ENCODE results near the gene ADAMTS12.
A peak's percentile ranks its signal among the peaks of the same experiment; 100 is the strongest.
"Not testable (repeated sequence)": the region's sequence is repeated elsewhere in the genome, so short reads cannot be mapped to it uniquely, and the experiment has no call there.

ADAMTS12 gene

GRCh38 chr5:33901156-33901555 is 9.4 kb upstream of the ADAMTS12 start:
- no peak for DNase-seq

GRCh38 chr5:33894566-33894965 is 2.8 kb upstream of the ADAMTS12 start:
- no peak for DNase-seq

DNA sequence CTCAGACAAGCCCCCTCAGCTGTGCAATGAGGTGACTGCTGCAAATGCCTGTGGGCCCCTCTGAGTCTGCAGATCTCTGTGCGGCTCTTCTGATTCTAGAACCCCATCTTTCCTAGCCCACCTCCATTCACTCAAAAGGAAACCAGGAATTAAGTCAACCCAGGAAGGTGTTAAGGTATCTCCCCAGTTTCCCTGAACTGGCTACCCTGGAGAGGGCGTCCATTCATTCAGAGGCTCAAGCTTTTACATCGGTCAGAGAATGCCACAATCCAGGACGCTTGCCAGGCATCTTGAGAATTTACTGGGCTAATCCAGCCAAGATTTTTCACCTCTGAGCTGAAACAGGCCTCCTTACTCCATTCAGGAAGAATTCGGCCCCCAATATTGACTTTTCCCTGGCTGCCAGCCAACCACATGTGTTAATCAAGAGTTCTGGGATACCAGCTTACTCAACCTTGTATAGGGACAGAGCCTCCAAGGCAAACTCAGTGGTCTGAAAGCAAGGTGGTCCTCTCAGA is 889 bp upstream of the ADAMTS12 start:
- DNase-seq: no peak

DNA sequence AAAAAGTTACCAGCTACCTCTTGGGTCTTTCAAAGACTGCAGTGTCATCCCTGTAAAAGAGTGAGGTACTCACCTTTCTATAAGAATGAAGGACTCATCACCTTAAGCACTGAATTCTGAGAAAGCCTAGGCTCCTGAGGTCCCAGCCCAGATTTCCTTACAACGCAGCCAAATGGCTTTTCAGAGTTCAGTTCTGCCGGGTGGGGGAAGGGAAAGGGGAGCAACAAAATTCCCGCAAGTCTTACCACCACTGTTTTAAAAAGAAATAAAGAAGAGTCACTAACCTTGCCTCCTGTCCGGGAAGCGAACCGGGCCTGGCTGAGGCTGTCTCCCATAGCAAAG is 373 bp downstream of the ADAMTS12 start:
- no peak for DNase-seq

DNA sequence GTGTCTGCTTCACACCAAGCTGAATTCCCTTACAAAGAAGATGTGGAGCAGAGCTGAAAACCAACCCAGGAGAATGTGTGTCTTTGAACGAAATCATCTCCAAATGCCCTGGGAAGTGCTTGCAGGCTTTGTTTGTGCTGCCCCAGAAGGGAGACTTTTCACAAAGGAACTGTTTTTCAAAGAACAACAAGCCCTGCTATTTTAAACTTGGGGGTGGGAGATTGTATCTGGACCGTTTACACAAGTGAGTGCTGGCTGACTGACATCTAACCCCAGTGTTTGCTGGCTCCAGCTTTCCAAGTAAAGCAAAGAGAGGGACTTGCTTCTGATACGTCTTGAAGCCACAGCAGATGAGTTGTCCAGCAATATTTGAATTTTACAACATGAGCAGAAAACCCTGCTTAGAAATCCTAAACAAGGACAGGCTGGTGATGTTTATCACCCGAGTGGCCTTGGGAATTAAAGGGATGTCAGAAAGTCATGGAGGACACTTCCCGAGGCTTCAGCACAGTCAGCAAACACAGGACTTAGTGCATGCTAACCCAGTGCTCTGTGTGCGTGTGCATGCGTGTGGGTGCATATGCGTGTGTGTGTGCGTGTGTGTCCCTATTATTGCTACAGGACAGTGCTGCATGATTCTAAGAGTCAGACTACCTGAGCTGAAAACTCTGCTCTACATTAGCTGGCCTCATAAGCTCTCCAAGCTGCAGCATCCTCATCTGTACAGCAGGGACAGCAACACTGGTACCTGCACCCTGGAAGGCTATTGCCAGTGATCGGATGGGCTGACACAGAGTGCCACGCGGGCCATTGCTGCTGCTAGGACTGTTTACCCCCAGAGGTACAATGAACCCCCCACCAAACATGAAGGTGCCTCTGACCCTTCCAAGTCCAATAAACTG is 1.4 kb downstream of the ADAMTS12 start:
- DNase-seq: no peak

DNA sequence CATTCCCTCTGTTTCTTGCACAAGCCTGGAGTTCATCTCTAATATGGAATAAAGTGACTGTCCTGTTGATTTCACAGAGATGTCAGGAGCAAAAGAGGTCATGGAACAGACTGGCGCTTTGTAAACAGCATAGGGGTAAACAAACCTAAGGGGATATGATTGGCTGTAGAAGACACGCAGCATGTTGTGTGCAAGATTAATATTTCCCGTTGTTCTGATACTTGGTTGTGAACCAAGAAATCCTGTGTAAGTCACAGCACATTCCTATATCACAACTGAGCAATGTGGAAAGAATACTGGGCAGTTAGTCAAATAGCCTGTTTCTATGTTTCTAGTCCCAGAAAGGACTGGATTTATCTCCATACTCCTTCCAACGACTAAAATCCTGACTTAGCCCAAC is 3.2 kb downstream of the ADAMTS12 start:
- no peak for DNase-seq

GRCh38 chr5:33887268-33887667 is 4.5 kb downstream of the ADAMTS12 start:
- no peak for DNase-seq

DNA sequence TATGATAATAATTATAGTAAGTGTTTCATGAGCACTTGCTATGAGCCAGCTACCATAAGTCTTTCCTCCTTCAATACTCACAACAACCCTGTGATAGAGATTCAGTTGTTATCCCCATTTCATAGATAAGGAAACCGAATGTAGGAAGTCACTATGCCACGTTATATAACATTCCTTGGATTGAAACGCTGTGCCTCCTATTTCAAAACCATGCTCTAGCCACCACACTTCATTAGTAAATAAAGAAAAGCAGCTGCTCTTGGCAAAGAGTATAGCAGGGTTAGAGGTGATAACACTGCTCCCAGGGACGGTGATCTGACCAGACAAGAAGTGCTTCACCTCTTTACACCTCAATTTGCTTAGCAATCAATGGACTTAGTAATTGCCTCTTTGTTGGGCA is 5.5 kb downstream of the ADAMTS12 start:
- no peak for DNase-seq

DNA sequence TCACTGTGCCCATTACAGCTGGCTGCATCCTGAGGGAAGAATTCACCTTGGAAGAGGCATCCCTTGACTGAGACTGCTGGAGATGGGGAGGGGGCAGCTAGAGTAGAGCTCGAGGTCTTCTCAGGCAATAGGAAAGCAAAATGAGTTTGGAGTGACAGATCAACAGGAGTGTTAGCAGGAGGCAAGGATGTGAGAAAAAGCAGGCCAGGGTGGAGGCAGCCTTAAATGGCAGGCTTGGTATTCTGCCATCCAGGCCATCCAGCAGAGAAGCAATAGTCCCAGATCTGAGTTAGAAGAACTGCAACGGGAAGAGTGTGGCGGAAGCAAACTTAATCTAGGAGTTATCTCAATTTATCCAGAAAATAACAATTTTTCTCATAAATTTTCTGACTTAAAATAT is 6.1 kb downstream of the ADAMTS12 start:
- DNase-seq: no peak

- no peak for DNase-seq
Measured at GRCh38 chr5:33883482-33883881, 8.3 kb downstream of the ADAMTS12 start.

DNA sequence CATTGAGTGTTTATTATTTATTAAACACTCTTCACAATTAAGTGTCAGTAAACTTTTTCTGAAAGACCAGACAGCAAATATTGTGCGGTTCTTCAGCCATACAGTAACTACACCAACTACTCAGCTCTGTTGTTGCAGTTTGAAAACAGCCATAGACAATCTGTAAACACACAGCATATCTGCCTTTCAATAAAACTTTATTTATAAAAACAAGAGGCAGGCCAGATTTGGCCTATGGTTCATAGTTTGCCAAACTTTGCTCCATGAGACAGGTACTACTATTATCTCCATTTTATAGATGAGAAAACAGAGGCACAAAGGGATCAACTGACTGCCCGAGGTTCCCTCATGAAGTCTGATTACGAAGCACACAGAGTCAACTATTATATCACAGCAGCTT is 11.5 kb downstream of the ADAMTS12 start:
- DNase-seq: no peak

GRCh38 chr5:33877449-33877848 is 14.3 kb downstream of the ADAMTS12 start:
- no peak for DNase-seq

- DNase-seq: no peak
Measured at GRCh38 chr5:33867241-33867640, 24.5 kb downstream of the ADAMTS12 start.

- not testable (repeated sequence) for DNase-seq
Measured at GRCh38 chr5:33859177-33859576, 32.6 kb downstream of the ADAMTS12 start.

GRCh38 chr5:33857037-33857436 is 34.8 kb downstream of the ADAMTS12 start:
- no peak for DNase-seq

- no peak for DNase-seq
Measured at GRCh38 chr5:33855396-33855795, 36.4 kb downstream of the ADAMTS12 start.

GRCh38 chr5:33854733-33855151 is 37.0 kb downstream of the ADAMTS12 start:
- DNase-seq: no peak

- DNase-seq: no peak
Measured at GRCh38 chr5:33852837-33853236, 39.0 kb downstream of the ADAMTS12 start.

DNA sequence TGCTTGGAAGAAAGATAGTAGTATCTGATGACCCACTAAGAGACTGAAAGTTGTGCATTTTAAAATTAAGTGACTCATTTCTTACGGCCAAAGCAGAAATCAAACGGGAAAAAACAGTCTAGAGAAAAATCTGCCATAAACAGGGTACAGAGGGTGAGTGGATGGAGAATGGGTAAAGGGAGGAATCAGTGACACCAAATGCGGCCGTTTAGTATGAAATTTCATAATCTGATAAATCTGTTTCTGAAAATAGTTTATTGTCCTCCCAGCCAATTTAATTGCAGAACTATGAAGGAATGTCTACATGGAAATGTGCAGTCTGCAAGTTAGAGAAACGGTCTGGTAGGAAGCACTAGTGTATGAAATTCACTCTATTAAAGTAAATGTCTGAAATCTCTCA is 39.5 kb downstream of the ADAMTS12 start:
- no peak for DNase-seq

DNA sequence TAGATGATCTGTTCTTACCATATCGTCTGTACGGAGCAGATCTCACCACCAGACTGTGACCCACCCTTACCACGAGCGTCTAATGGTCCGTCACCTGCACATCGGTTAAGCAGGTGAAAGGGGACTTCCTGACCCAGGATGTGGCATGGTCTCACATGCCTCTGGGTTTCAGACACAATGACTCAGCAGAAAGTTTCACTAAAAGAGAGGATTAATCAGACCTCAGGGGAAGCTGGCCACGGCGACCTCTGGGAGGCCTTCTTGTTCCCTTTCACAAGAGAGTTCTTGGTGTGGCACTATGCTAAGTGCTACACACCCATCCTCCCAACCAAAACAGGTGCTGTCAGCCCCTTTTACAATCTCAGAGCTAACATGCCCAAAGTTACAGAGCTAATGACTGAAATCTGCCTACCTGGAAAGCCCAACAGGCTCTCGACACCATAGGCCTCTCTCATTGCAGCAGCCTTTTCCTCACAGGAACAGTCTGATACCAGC is 41.6 kb downstream of the ADAMTS12 start:
- DNase-seq: peak; percentile 37

DNA sequence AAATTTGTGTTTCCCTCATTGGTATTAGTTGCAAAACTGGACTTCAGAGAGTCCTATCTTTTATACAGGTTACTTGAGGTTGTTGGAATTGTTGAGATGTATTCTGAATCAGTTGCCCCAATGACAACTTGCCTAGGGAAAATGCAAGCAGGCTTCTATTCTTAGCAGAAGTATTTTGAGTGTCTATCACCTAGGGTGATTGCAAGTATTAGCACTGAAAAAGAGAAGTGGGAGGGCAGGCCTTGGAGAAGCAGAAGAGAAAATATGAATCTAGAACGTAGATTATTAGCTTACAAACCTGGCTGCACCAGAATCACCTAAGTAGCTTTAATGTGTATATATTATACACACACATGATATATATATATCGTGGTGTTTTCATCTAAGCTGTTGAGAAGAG is 43.2 kb downstream of the ADAMTS12 start:
- DNase-seq: no peak

DNA sequence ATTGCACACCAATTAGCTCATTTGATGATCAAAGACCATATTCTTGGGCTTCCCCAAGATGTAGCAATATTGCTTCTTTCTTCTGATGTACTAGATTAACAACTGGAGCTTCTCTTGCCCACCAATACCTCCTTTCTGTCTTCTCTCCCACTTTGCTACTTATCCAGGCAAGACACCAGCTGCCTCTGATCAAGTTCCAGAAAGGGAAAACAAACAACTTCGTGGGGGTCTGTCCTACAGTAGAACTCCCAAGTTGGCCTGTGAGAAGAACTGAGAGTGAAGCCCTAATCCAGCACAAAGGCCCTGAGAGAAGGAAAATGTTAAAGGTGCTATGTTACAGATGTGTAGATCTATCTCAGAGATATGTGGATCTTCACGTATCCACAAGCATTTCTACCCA is 44.9 kb downstream of the ADAMTS12 start:
- no peak for DNase-seq

- DNase-seq: no peak
Measured at GRCh38 chr5:33843579-33843978, 48.2 kb downstream of the ADAMTS12 start.

- no peak for DNase-seq
Measured at GRCh38 chr5:33842456-33842855, 49.3 kb downstream of the ADAMTS12 start.

- no peak for DNase-seq
Measured at GRCh38 chr5:33841891-33842290, 49.9 kb downstream of the ADAMTS12 start.

Measured in stimulated activated CD4-positive, alpha-beta T cell treated with anti-CD3 and anti-CD28 coated beads, Interleukin-1b, Interleukin-23, amount 100 ng/mL, for 48 hours (primary cell).